Measurements from ENCODE around the gene BRSK1. TPM values are rescaled to one million over a fixed set of nuclear protein-coding genes. Genes with fewer than 3 reads are reported as not detected.

BRSK1 gene
- polyA plus RNA-seq, 3 donors: not detected

DNA sequence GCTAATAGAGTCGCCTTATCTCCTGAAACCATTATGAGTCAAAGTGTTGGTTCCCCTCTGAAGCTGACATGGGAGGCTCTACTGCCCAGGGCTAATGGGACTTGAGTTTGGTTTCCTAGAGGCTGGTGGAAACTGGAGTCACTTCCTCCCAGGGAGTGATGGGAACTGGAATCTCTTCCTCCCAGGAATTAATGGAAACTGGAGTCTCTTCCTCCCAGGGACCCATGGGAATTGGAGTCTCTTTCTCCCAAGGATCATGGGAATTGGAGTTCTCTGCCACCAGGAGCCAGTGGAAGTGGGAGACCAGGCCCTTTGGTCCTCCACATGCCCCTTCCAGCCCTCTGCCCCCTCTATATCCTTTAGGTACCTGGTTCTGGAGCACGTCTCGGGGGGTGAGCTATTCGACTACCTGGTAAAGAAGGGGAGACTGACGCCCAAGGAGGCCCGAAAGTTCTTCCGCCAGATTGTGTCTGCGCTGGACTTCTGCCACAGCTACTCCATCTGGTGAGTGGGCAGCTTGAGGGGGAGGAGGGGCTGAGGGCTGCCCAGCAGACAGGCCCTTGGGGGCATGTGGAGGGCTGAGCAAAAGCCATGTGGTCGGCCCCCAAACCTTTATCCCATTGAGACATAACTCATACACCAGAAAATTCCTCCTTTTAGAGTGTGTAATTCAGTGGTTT lies 5.5 kb downstream of the BRSK1 start:
- H3K27me3 Mint-ChIP-seq (ENCODE audit: low read depth in 3 of 3): peaks cover 10 to 13% (median 13%) of the 10 kb centered on the region in 3 donors
- 100% methylated on average over 2 of the region's 9 CpGs for WGBS (ENCODE audit: insufficient coverage)
- no peak overlapping the region for H3K27ac Mint-ChIP-seq
- H3K36me3 ChIP-seq (replicated peaks in 1 of 2; ENCODE audit: control insufficient read depth in 1 of 2, insufficient read depth in 2 of 2, low read length in 2 of 2): no peaks in the 10 kb centered on the region
- H3K9me3 ChIP-seq (replicated peaks in 1 of 2; ENCODE audit: control insufficient read depth in 1 of 2, insufficient read depth in 1 of 2, low read length in 2 of 2): no peaks in the 10 kb centered on the region
- no peaks in the 10 kb centered on the region for H3K36me3 Mint-ChIP-seq
- no peak overlapping the region for H2AFZ ChIP-seq (ENCODE audit: insufficient read depth, low read depth, low read length, poor library complexity, severe bottlenecking)
- H3K27me3 ChIP-seq (ENCODE audit: control insufficient read depth in 2 of 2, insufficient read depth in 2 of 2, low read length in 2 of 2): no peaks in the 10 kb centered on the region
- H4K20me1 ChIP-seq (ENCODE audit: insufficient read depth, low read length): no peaks in the 10 kb centered on the region
- no peaks in the 10 kb centered on the region for H3K79me2 ChIP-seq (ENCODE audit: insufficient read depth, low read length)
- no peaks in the 10 kb centered on the region for H3K4me1 Mint-ChIP-seq
- H3K4me1 ChIP-seq (ENCODE audit: control insufficient read depth in 1 of 2, insufficient read depth in 2 of 2, low read length in 2 of 2): no peaks in the 10 kb centered on the region
- TF ChIP-seq, protein P1, sequence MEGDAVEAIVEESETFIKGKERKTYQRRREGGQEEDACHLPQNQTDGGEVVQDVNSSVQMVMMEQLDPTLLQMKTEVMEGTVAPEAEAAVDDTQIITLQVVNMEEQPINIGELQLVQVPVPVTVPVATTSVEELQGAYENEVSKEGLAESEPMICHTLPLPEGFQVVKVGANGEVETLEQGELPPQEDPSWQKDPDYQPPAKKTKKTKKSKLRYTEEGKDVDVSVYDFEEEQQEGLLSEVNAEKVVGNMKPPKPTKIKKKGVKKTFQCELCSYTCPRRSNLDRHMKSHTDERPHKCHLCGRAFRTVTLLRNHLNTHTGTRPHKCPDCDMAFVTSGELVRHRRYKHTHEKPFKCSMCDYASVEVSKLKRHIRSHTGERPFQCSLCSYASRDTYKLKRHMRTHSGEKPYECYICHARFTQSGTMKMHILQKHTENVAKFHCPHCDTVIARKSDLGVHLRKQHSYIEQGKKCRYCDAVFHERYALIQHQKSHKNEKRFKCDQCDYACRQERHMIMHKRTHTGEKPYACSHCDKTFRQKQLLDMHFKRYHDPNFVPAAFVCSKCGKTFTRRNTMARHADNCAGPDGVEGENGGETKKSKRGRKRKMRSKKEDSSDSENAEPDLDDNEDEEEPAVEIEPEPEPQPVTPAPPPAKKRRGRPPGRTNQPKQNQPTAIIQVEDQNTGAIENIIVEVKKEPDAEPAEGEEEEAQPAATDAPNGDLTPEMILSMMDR (IDR thresholded peaks at IDR 0.05): no peak
- no peak overlapping the region for H3K4me2 ChIP-seq (replicated peaks; ENCODE audit: extremely low read depth, low read length, poor library complexity, severe bottlenecking)
- peaks cover 0 to 2% (median 0%) of the 10 kb centered on the region in 7 donors for H3K9me3 Mint-ChIP-seq
- intact Hi-C loops (cut with micrococcal nuclease): loop anchor here in 1 of 2 donors (5.0 kb wide), 1 partner anchor 37 kb away; no protein-coding TSS in a partner anchor
- H3K9ac ChIP-seq (ENCODE audit: insufficient read depth, low read length, poor library complexity, severe bottlenecking): no peak overlapping the region
- H3K4me3 Mint-ChIP-seq: no peak overlapping the region
- no peak overlapping the region for H3K27ac ChIP-seq (ENCODE audit: low read depth in 1 of 2, low read length in 2 of 2)
- no peak for DNase-seq
- H3K4me3 ChIP-seq (replicated peaks in 1 of 3; ENCODE audit: low read depth in 2 of 3, low read length in 3 of 3): no peak overlapping the region

- Histone ChIP-seq H3K27ac (ENCODE audit: low read depth in 1 of 2, low read length in 2 of 2) (no peak overlapping the region), H3K9me3 (replicated peaks in 1 of 2; ENCODE audit: control insufficient read depth in 1 of 2, insufficient read depth in 1 of 2, low read length in 2 of 2) (no peaks in the 10 kb centered on the region), H3K9ac (ENCODE audit: insufficient read depth, low read length, poor library complexity, severe bottlenecking) (no peak overlapping the region), H2AFZ (ENCODE audit: insufficient read depth, low read depth, low read length, poor library complexity, severe bottlenecking) (no peak overlapping the region), H3K4me1 (ENCODE audit: control insufficient read depth in 1 of 2, insufficient read depth in 2 of 2, low read length in 2 of 2) (peaks cover 10 to 11% of the 10 kb centered on the region in 2 donors), H3K36me3 (replicated peaks in 1 of 2; ENCODE audit: control insufficient read depth in 1 of 2, insufficient read depth in 2 of 2, low read length in 2 of 2) (no peaks in the 10 kb centered on the region), H4K20me1 (ENCODE audit: insufficient read depth, low read length) (no peaks in the 10 kb centered on the region), H3K4me2 (replicated peaks; ENCODE audit: extremely low read depth, low read length, poor library complexity, severe bottlenecking) (no peak overlapping the region), H3K4me3 (replicated peaks in 1 of 3; ENCODE audit: low read depth in 2 of 3, low read length in 3 of 3) (no peak overlapping the region), H3K27me3 (ENCODE audit: control insufficient read depth in 2 of 2, insufficient read depth in 2 of 2, low read length in 2 of 2) (no peaks in the 10 kb centered on the region), H3K79me2 (ENCODE audit: insufficient read depth, low read length) (no peaks in the 10 kb centered on the region)
- no peak overlapping the region for H3K27ac Mint-ChIP-seq
- peaks cover 0 to 16% (median 3%) of the 10 kb centered on the region in 3 donors for H3K27me3 Mint-ChIP-seq (ENCODE audit: low read depth in 3 of 3)
- DNase-seq: no peak
- peaks cover 9% of the 10 kb centered on the region for H3K4me1 Mint-ChIP-seq
- 90% methylated on average over 7 of the region's 10 CpGs for WGBS (ENCODE audit: insufficient coverage)
- no peaks in the 10 kb centered on the region for H3K36me3 Mint-ChIP-seq
- H3K4me3 Mint-ChIP-seq: no peak overlapping the region
- intact Hi-C loops (cut with micrococcal nuclease): loop anchor here in 1 of 2 donors (10.0 kb wide), 2 partner anchors 118 to 158 kb away; no protein-coding TSS in a partner anchor
- TF ChIP-seq, protein P1 (IDR thresholded peaks at IDR 0.05): no peak
- H3K9me3 Mint-ChIP-seq: no peaks in the 10 kb centered on the region
These were observed 13.5 kb downstream of the BRSK1 start for GRCh38 chr19:55297267-55297666.
